ENCODE measurements around the gene INPP5A. TPM values are rescaled to one million over a fixed set of nuclear protein-coding genes. Genes with fewer than 3 reads are reported as not detected.
A peak's percentile ranks its signal among the peaks of the same experiment; 100 is the strongest.

Gene INPP5A
- total and polyA plus RNA-seq, 11 donors: 38.6 to 179 (median 102) TPM

DNA sequence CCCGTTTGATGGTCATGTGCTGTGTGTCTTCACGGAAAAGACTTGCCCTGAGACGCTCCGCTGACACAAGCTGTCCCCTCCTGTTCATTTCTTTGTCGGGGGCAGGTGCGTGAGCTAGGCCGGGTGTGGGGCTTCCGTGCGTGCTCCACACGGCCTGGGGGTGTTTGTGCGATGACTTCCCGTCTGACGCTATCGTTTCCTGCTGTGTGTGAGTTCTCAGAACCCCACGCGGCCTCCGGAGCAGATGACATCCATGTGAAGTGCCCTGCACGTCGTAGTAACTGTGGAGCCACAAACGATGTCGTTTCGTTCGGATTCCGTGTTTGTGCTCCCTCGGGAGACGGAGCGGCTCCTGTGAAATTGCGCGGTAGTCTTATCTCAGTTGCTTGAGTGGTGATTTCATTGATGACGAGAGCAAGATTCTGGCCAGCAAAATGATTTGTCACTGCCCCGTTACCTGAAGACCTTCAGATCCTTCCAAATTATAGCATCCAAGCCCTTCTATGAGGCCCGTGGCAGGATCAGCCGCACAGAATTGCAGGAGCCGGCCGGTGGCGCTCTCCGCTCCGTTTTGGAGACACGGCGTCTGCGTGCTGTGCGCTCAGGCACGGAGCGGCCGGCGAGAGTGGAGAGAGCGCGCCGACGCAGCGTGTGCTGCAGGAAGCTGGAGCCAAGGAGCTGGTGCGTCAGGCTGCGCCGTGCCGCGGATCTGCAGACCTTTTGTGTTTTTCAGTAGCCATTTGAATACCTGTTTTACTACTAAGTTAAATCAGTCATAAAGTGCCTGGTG, 153.4 kb downstream of the INPP5A start:
- peak in 3 of 5 donors; percentile 13 to 54 (median 21) for DNase-seq
- Histone ChIP-seq H3K4me1 (peaks cover 0 to 2% (median 0%) of the 10 kb centered on the region in 12 donors), H3K36me3 (peaks cover 0 to 18% (median 15%) of the 10 kb centered on the region in 9 donors), H3K4me3 (no peak overlapping the region), H3K9me3 (peaks cover 0 to 8% (median 0%) of the 10 kb centered on the region in 12 donors), H3K27me3 (no peaks in the 10 kb centered on the region), H3K27ac (no peak overlapping the region)
- ATAC-seq: no peak
- TF ChIP-seq, protein P1, sequence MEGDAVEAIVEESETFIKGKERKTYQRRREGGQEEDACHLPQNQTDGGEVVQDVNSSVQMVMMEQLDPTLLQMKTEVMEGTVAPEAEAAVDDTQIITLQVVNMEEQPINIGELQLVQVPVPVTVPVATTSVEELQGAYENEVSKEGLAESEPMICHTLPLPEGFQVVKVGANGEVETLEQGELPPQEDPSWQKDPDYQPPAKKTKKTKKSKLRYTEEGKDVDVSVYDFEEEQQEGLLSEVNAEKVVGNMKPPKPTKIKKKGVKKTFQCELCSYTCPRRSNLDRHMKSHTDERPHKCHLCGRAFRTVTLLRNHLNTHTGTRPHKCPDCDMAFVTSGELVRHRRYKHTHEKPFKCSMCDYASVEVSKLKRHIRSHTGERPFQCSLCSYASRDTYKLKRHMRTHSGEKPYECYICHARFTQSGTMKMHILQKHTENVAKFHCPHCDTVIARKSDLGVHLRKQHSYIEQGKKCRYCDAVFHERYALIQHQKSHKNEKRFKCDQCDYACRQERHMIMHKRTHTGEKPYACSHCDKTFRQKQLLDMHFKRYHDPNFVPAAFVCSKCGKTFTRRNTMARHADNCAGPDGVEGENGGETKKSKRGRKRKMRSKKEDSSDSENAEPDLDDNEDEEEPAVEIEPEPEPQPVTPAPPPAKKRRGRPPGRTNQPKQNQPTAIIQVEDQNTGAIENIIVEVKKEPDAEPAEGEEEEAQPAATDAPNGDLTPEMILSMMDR (IDR thresholded peaks at IDR 0.05): no peak
- no peak for TF ChIP-seq POLR2A (IDR thresholded peaks at IDR 0.05)
- WGBS, 4 donors: 92 to 95% (median 94%) methylated on average over 56 of the region's 56 CpGs
- intact Hi-C loops (cut with DNase I): no loop called here

DNA sequence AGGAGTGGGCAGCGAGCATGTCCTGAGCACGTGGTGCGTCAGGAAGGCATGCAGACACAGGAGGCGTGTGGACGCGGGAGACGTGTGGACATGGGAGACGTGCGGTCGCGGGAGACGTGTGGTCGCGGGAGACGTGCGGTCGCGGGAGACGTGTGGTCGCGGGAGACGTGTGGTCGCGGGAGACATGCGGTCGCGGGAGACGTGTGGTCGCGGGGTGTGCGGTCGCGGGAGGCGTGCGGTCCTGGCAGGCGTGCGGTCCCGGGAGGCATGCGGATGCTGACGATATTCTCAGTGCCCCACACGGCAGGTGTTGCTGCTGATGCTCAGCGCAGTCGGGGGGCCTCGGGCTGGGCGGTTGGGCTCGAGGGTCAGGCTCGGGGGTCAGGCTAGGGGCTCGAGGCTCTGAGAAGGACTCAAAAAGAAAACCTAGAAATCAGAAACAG, 154.1 kb downstream of the INPP5A start:
- WGBS, 4 donors: 97 to 98% (median 98%) methylated on average over 48 of the region's 48 CpGs
- H3K4me3 ChIP-seq: no peak overlapping the region
- H3K27ac ChIP-seq: no peak overlapping the region
- intact Hi-C loops (cut with DNase I): no loop called here
- DNase-seq: peak in 2 of 5 donors; percentile 4 to 26
- no peak for ATAC-seq
- H3K4me1 ChIP-seq: no peaks in the 10 kb centered on the region
- TF ChIP-seq POLR2A (IDR thresholded peaks at IDR 0.05): no peak
- TF ChIP-seq, protein P1 (IDR thresholded peaks at IDR 0.05): no peak
- H3K36me3 ChIP-seq: peaks cover 0 to 18% (median 16%) of the 10 kb centered on the region in 9 donors
- no peaks in the 10 kb centered on the region for H3K27me3 ChIP-seq
- peaks cover 0 to 8% (median 0%) of the 10 kb centered on the region in 12 donors for H3K9me3 ChIP-seq

DNA sequence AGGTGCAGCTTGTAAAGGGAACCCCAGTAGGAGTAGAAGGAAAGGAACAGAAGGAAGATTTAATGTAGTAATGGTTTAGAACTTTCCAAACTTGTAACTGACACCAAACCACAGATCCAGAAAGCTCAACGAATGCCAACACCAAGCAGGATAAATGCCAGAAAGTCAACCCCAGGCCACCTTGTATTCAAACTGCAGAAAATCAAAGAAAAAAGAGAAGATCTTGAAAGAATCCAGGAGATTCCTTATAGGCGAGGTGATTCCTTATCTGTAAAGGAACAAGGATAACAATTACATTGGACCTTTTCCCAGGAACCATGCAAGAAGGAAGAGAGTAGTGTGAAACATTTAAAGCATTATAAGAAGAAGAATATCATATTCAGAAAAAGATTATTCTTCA, 154.7 kb downstream of the INPP5A start:
- H3K9me3 ChIP-seq: peaks cover 0 to 8% (median 0%) of the 10 kb centered on the region in 12 donors
- H3K27ac ChIP-seq: no peak overlapping the region
- DNase-seq: no peak
- intact Hi-C loops (cut with DNase I): no loop called here
- no peak overlapping the region for H3K4me3 ChIP-seq
- no peaks in the 10 kb centered on the region for H3K4me1 ChIP-seq
- no peak for TF ChIP-seq POLR2A (IDR thresholded peaks at IDR 0.05)
- TF ChIP-seq, protein P1 (IDR thresholded peaks at IDR 0.05): no peak
- peaks cover 0 to 23% (median 16%) of the 10 kb centered on the region in 9 donors for H3K36me3 ChIP-seq
- ATAC-seq: no peak
- no peaks in the 10 kb centered on the region for H3K27me3 ChIP-seq
- 83 to 89% (median 86%) methylated on average over 2 of the region's 2 CpGs for WGBS, 4 donors

DNA sequence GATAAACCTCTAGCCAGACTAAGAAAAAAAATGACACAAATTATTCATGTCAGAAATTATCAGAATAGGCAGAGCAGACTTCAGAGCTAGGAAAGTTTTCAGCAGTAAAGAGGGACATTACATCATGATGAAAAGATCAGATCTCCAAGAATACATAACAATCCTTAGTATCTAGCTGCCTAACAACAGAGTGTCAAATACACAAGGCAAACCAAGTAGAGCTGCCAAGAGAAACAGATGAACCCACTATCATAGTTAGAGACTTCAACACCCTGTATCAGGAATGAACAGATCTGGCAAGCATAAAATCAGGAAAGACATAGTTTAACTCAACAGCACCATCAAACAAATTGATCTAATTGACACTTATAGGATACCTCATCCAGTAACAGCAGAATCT, 156.1 kb downstream of the INPP5A start:
- H3K27ac ChIP-seq: no peak overlapping the region
- H3K4me3 ChIP-seq: no peak overlapping the region
- H3K36me3 ChIP-seq: peaks cover 0 to 36% (median 25%) of the 10 kb centered on the region in 9 donors
- TF ChIP-seq POLR2A (IDR thresholded peaks at IDR 0.05): no peak
- TF ChIP-seq, protein P1 (IDR thresholded peaks at IDR 0.05): no peak
- intact Hi-C loops (cut with DNase I): no loop called here
- H3K4me1 ChIP-seq: no peaks in the 10 kb centered on the region
- ATAC-seq: no peak
- H3K27me3 ChIP-seq: no peaks in the 10 kb centered on the region
- no peak for DNase-seq
- peaks cover 0 to 8% (median 0%) of the 10 kb centered on the region in 12 donors for H3K9me3 ChIP-seq
